ENCODE data around the gene MORF4L2. TPM values are rescaled to one million over a fixed set of nuclear protein-coding genes. Genes with fewer than 3 reads are reported as not detected.
A peak's percentile ranks its signal among the peaks of the same experiment; 100 is the strongest.

MORF4L2 gene
- total RNA-seq, 2 experiments from 2014 or later = 239 to 257 TPM

DNA sequence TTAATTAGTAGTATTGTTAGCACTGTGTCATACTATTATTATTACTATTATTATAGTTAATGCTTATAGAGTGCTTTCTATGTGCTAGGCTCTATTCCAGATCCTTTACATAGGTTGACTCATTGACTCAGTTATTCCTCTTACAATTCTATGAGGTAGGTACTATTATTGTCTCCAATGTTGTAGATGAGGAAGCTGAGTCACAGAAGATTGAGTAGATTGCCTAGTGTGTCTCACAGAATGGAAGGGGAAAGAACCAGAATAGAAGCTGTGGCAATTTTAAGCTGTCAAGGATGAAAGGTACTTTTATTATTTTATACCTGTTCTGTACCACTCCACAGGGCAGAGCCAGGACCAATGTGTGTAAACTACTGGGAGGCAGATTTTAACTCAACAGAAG, 59.6 kb downstream of the MORF4L2 start:
- POLR2A ChIA-PET = no interaction called here
- H3K4me3 Mint-ChIP-seq = no peak overlapping the region
- no peaks in the 10 kb centered on the region for H3K27me3 Mint-ChIP-seq
- no peaks in the 10 kb centered on the region for H3K9me3 Mint-ChIP-seq (ENCODE audit: low read depth)
- intact Hi-C loops (cut with DNase I, micrococcal nuclease) = loop anchor here in 1 of 2 experiments (5.0 kb wide), 1 partner anchor 60 kb away; the partner anchor contains the start of gene MORF4L2
- no peak overlapping the region for H3K27ac Mint-ChIP-seq
- H3K4me1 Mint-ChIP-seq = peaks cover 18% of the 10 kb centered on the region
- no peak for DNase-seq
- ATAC-seq = peak; percentile 45
- CTCF ChIA-PET = no interaction called here
- H3K36me3 Mint-ChIP-seq (ENCODE audit: low read depth) = no peaks in the 10 kb centered on the region

Other genes starting within 250 kb of the MORF4L2 start
- under 1 TPM; 0.12 to 0.18 TPM for gene RAB40A, start 167.2 kb downstream of the MORF4L2 start, total RNA-seq
- gene TCEAL4, start 101.2 kb downstream of the MORF4L2 start, total RNA-seq = 10 to 100 TPM; 17.1 to 18.5 TPM
- 1 to 10 TPM; 5.1 to 7.3 TPM for gene TCEAL3, start 78.7 kb downstream of the MORF4L2 start, total RNA-seq
- gene TCEAL1, start 57.7 kb downstream of the MORF4L2 start, total RNA-seq = 1 to 10 TPM; 5.9 to 8.7 TPM
- gene TMEM31, start 24.2 kb upstream of the MORF4L2 start, total RNA-seq = under 1 TPM; 0.25 to 0.79 TPM
- gene PLP1, start 90.1 kb upstream of the MORF4L2 start, total RNA-seq = not detected
- under 1 TPM; 0.37 to 0.48 TPM for gene RAB9B, start 145.6 kb upstream of the MORF4L2 start, total RNA-seq

All from activated CD4-positive, alpha-beta T cell treated with anti-CD3 and anti-CD28 coated beads for 36 hours (primary cell).